ENCODE data around the gene PANK1.
A peak's percentile ranks its signal among the peaks of the same experiment; 100 is the strongest.

Gene PANK1

DNA sequence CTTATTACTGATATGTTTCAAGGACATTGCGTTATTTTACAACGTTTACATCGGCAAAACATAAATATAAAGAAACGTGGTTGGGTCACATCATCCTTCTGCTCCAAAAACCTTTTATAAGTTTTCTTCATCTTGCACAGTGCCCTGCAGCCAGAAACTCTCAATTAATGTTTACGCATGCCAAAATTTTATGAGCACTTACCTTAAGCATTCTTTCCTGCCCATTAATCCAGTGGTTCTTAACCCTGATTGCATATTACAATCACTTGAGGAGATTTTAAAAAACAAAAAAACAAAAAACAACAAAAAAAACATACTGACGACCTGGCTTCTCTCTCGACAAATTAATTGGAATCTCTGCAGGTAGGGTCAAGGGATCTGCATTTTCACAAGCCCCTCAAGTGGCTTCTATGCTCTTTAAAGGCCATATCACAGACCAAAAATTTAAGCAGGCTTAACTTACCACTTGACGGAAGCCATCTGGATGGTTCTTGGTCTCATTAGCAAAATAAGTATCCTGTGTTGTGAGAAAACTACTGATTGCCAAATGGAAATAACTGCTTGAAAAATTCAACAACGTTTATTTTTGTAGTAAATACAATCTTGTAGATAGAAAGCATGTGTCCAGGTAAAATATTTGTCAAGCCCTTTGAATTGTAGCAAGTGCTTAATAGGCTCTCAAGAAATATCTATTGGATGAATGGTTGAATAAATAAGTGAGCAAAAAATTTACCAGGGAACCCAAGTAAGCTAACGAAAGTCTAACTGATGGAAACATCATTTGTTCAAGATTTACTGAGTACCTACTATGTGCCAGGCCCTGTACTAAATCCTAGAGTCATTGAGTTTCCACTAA lies 78.7 kb downstream of the PANK1 start:
- no peaks in the 10 kb centered on the region for H3K9me3 ChIP-seq (ENCODE audit: insufficient read depth, low read length)

DNA sequence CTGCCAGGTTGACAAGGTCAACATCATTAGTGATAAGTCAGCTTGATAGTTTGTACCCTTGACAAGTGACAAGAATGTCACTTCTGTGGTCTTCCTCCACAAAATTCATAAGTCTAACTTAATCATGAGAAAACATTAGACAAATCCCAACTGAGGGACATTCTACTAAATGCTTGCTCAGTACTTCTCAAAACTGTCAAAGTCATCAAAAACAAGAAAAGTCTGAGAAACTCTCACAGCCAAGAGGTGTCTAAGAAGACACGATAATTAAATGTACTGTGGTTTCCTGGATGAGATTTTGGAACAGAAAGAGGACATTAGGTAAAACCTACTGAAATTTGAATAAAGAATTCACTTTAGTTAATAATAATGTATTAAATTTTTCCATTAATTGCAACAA lies 79.9 kb downstream of the PANK1 start:
- Histone ChIP-seq H4K20me1 (ENCODE audit: insufficient read depth, low read length) (no peaks in the 10 kb centered on the region), H3K79me2 (ENCODE audit: low read length) (no peaks in the 10 kb centered on the region), H3K27me3 (ENCODE audit: low read depth, low read length) (no peaks in the 10 kb centered on the region), H3K9me3 (ENCODE audit: insufficient read depth, low read length) (no peaks in the 10 kb centered on the region), H3K4me2 (ENCODE audit: low read length) (no peak overlapping the region), H3K36me3 (replicated peaks; ENCODE audit: low read depth, low read length) (no peaks in the 10 kb centered on the region), H3K4me3 (ENCODE audit: low read length) (no peak overlapping the region), H3K27ac (ENCODE audit: low read length) (no peak overlapping the region), H3K4me1 (ENCODE audit: low read length) (peaks cover 6% of the 10 kb centered on the region), H3K9ac (ENCODE audit: low read length) (no peak overlapping the region), H2AFZ (ENCODE audit: low read depth, low read length) (no peak overlapping the region)
- TF ChIP-seq, protein P1, sequence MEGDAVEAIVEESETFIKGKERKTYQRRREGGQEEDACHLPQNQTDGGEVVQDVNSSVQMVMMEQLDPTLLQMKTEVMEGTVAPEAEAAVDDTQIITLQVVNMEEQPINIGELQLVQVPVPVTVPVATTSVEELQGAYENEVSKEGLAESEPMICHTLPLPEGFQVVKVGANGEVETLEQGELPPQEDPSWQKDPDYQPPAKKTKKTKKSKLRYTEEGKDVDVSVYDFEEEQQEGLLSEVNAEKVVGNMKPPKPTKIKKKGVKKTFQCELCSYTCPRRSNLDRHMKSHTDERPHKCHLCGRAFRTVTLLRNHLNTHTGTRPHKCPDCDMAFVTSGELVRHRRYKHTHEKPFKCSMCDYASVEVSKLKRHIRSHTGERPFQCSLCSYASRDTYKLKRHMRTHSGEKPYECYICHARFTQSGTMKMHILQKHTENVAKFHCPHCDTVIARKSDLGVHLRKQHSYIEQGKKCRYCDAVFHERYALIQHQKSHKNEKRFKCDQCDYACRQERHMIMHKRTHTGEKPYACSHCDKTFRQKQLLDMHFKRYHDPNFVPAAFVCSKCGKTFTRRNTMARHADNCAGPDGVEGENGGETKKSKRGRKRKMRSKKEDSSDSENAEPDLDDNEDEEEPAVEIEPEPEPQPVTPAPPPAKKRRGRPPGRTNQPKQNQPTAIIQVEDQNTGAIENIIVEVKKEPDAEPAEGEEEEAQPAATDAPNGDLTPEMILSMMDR (IDR thresholded peaks at IDR 0.05; ENCODE audit: low read depth, low read length), result no peak
- no peak for TF ChIP-seq EZH2phosphoT487 (IDR thresholded peaks at IDR 0.05; ENCODE audit: low read depth)

More for the DNA sequence above, 78.7 kb downstream of the PANK1 start:
- Histone ChIP-seq H3K27me3 (ENCODE audit: low read depth, low read length) (no peaks in the 10 kb centered on the region), H3K4me1 (ENCODE audit: low read length) (peaks cover 6% of the 10 kb centered on the region), H3K9ac (ENCODE audit: low read length) (no peak overlapping the region), H3K4me3 (ENCODE audit: low read length) (no peak overlapping the region), H3K36me3 (replicated peaks; ENCODE audit: low read depth, low read length) (no peaks in the 10 kb centered on the region), H4K20me1 (ENCODE audit: insufficient read depth, low read length) (no peaks in the 10 kb centered on the region), H3K27ac (ENCODE audit: low read length) (no peak overlapping the region), H3K79me2 (ENCODE audit: low read length) (no peaks in the 10 kb centered on the region), H2AFZ (ENCODE audit: low read depth, low read length) (no peak overlapping the region), H3K4me2 (ENCODE audit: low read length) (no peak overlapping the region)
- TF ChIP-seq, protein P1 (IDR thresholded peaks at IDR 0.05; ENCODE audit: low read depth, low read length), result no peak
- no peak for TF ChIP-seq EZH2phosphoT487 (IDR thresholded peaks at IDR 0.05; ENCODE audit: low read depth)

DNA sequence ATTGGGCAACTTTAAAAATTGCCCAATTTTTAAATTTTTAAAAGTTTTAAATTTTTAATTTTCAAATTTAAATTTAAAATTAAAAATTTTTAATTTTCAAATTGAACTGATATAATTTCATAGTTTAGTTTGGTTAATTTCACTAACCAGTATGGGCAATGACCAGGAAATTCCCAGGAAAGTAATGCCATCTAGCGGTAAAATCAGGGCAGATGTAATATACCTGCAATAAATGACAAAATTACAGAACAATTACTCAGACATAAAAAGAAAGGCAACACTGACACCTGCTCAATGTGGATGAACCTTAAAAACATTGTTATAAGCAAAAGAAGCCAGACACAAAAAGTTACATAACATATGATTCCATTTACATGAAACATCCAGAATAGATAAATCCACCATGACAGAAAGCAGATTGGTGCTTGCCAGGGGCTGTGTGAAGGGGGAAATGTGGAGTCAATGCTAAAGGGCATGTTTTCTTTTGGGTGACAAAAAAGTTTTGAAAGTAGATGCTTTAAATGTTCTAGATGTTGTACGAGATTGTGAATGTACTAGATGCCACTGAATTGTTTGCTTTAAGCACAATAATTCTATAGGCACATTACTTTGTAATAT lies 81.1 kb downstream of the PANK1 start:
- Histone ChIP-seq H2AFZ (ENCODE audit: low read depth, low read length) (no peak overlapping the region), H3K4me1 (ENCODE audit: low read length) (peaks cover 6% of the 10 kb centered on the region), H4K20me1 (ENCODE audit: insufficient read depth, low read length) (no peaks in the 10 kb centered on the region), H3K79me2 (ENCODE audit: low read length) (no peaks in the 10 kb centered on the region), H3K4me2 (ENCODE audit: low read length) (no peak overlapping the region), H3K4me3 (ENCODE audit: low read length) (no peak overlapping the region), H3K9me3 (ENCODE audit: insufficient read depth, low read length) (no peaks in the 10 kb centered on the region), H3K27ac (ENCODE audit: low read length) (no peak overlapping the region), H3K36me3 (replicated peaks; ENCODE audit: low read depth, low read length) (no peaks in the 10 kb centered on the region), H3K27me3 (ENCODE audit: low read depth, low read length) (no peaks in the 10 kb centered on the region), H3K9ac (ENCODE audit: low read length) (no peak overlapping the region)
- TF ChIP-seq EZH2phosphoT487 (IDR thresholded peaks at IDR 0.05; ENCODE audit: low read depth), result no peak
- TF ChIP-seq, protein P1 (IDR thresholded peaks at IDR 0.05; ENCODE audit: low read depth, low read length), result peak; percentile 55

DNA sequence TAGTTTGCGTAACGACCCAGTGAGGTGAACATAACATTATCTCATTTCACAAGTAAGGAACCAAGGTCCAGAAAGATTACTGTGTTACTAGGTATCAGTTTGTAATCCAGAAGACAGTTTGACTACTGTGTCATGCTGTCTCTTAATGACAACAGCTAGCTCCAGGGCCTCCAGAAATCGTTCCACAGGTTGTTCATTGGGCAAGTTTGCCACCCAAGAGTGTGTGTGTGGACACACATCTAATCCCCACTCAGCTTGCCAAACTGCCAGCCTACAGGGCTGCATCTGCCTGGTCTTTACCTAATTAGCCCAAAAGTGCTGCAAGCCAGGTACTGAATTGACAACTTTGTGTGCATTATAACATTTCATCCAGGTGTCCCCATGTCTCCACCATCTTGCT lies 81.7 kb downstream of the PANK1 start:
- Histone ChIP-seq H2AFZ (ENCODE audit: low read depth, low read length) (no peak overlapping the region), H3K27me3 (ENCODE audit: low read depth, low read length) (no peaks in the 10 kb centered on the region), H3K4me3 (ENCODE audit: low read length) (no peak overlapping the region), H3K79me2 (ENCODE audit: low read length) (no peaks in the 10 kb centered on the region), H3K9me3 (ENCODE audit: insufficient read depth, low read length) (no peaks in the 10 kb centered on the region), H3K4me2 (ENCODE audit: low read length) (no peak overlapping the region), H4K20me1 (ENCODE audit: insufficient read depth, low read length) (no peaks in the 10 kb centered on the region), H3K9ac (ENCODE audit: low read length) (no peak overlapping the region), H3K27ac (ENCODE audit: low read length) (no peak overlapping the region), H3K4me1 (ENCODE audit: low read length) (peaks cover 6% of the 10 kb centered on the region), H3K36me3 (replicated peaks; ENCODE audit: low read depth, low read length) (no peaks in the 10 kb centered on the region)
- TF ChIP-seq, protein P1 (IDR thresholded peaks at IDR 0.05; ENCODE audit: low read depth, low read length), result no peak
- no peak for TF ChIP-seq EZH2phosphoT487 (IDR thresholded peaks at IDR 0.05; ENCODE audit: low read depth)
